ENCODE measurements around the gene DGKA. TPM values are rescaled to one million over a fixed set of nuclear protein-coding genes. Genes with fewer than 3 reads are reported as not detected.

The DGKA gene
- total and polyA plus RNA-seq, 5 experiments from 2014 or later: 145 to 1,328 (median 378) TPM

GRCh38 chr12:55932551-55932910 lies 1.6 kb downstream of the DGKA start:
- POLR2A ChIA-PET: interaction anchor here (0.6 to 12.4 kb wide), 19 partner anchors 6 to 207 kb away, joined by 3 to 293 read pairs (median 8); partner anchors contain the start of genes DGKA, DNAJC14, ORMDL2 and PYM1
- H3K4me3 Mint-ChIP-seq: peak overlapping the region; percentile 93 to 100 (median 98)
- H3K4me1 Mint-ChIP-seq: peaks cover 49 to 87% (median 66%) of the 10 kb centered on the region in 4 donors
- DNase-seq (peak in 9 of 10 donors; percentile 31 to 78 (median 53)), ATAC-seq (peak in 1 of 2 donors; percentile 22)
- H3K27me3 Mint-ChIP-seq: no peaks in the 10 kb centered on the region
- peaks cover 19 to 58% (median 31%) of the 10 kb centered on the region in 3 donors for H3K36me3 Mint-ChIP-seq
- no peaks in the 10 kb centered on the region for H3K9me3 Mint-ChIP-seq
- peak overlapping the region; percentile 92 to 99 (median 98) for H3K27ac Mint-ChIP-seq

DNA sequence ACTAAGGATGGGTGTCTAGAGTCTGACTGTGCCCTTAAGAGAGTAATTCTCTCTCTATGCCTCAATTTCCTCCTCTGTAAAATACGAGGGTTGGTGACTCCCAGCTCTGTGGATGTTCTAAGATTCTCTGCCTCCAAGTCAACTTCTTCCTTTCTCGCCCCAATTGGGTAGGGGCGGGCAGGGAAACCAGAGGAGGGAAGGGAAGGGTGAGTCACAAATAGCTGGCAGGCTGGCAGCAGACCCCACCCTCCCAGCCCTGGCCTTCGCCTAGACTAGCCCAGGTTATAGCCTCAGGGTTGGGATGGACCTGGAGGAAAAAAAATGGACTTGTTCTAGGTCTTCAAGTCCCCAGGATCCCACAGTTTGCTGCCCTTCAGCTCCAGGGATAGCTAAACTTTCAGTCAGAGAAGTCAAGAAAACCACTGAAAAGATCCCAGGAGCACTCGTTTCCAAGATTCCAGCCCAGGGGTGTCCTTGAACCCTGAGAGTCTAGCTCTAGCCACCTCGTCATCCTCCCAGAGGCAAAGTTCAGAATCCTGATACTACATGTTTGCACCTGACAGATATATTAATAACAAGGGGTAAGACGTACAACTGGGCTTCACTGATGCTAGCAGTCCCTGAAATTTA lies 2.3 kb downstream of the DGKA start:
- ATAC-seq (no peak), DNase-seq (no peak)
- Mint-ChIP-seq H3K4me1 (peaks cover 50 to 88% (median 72%) of the 10 kb centered on the region in 4 donors), H3K36me3 (peaks cover 19 to 66% (median 36%) of the 10 kb centered on the region in 3 donors), H3K4me3 (peak overlapping the region; percentile 93 to 100 (median 98)), H3K27ac (peak overlapping the region; percentile 92 to 99 (median 98)), H3K9me3 (no peaks in the 10 kb centered on the region), H3K27me3 (no peaks in the 10 kb centered on the region)
- POLR2A ChIA-PET: interaction anchor here (0.5 to 12.4 kb wide), 22 partner anchors 6 to 204 kb away, joined by 3 to 293 read pairs (median 5); partner anchors contain the start of genes DGKA, DNAJC14, ORMDL2 and PYM1

- DNase-seq (no peak), ATAC-seq (no peak)
- peak overlapping the region; percentile 93 to 100 (median 98) for H3K4me3 Mint-ChIP-seq
- H3K9me3 Mint-ChIP-seq: no peaks in the 10 kb centered on the region
- POLR2A ChIA-PET: interaction anchor here (0.5 to 12.4 kb wide), 21 partner anchors 7 to 205 kb away, joined by 3 to 293 read pairs (median 6); partner anchors contain the start of genes DGKA, DNAJC14, ORMDL2 and PYM1
- peaks cover 19 to 73% (median 38%) of the 10 kb centered on the region in 3 donors for H3K36me3 Mint-ChIP-seq
- no peaks in the 10 kb centered on the region for H3K27me3 Mint-ChIP-seq
- peak overlapping the region; percentile 89 to 99 (median 97) for H3K27ac Mint-ChIP-seq
- H3K4me1 Mint-ChIP-seq: peaks cover 57 to 91% (median 79%) of the 10 kb centered on the region in 4 donors
These were observed 3.1 kb downstream of the DGKA start for GRCh38 chr12:55933799-55934742.

- peaks cover 56 to 91% (median 80%) of the 10 kb centered on the region in 4 donors for H3K4me1 Mint-ChIP-seq
- H3K36me3 Mint-ChIP-seq: peaks cover 19 to 80% (median 37%) of the 10 kb centered on the region in 3 donors
- H3K27me3 Mint-ChIP-seq: no peaks in the 10 kb centered on the region
- peak overlapping the region; percentile 92 to 99 (median 97) for H3K27ac Mint-ChIP-seq
- peak overlapping the region; percentile 93 to 100 (median 98) for H3K4me3 Mint-ChIP-seq
- POLR2A ChIA-PET: interaction anchor here (0.5 to 12.4 kb wide), 15 partner anchors 8 to 205 kb away, joined by 3 to 293 read pairs (median 6); partner anchors contain the start of genes DGKA, DNAJC14, ORMDL2 and PYM1
- H3K9me3 Mint-ChIP-seq: no peaks in the 10 kb centered on the region
- DNase-seq (no peak), ATAC-seq (no peak)
These were observed 3.8 kb downstream of the DGKA start for GRCh38 chr12:55934773-55935172.

DNA sequence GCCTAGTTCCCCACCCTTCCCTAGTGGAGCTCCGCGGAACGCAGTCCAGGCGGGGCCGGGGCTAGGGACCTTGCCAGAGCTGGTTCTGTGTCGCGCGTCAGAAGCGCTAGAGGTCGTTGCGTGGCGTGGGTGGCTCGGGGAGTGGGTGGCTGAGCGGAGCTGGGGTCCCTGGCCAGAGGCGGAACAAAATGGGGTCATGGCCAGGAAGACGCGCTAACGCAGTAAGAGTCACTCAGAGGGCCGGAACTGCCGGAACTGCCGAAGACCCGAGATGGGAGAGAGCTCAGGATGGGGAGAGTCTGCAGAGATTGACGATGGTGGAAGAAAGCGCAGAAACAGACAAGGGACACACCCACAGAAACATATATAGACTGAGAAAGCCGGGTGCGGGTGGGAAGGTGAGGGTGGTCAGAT lies 4.8 kb downstream of the DGKA start:
- no peaks in the 10 kb centered on the region for H3K9me3 Mint-ChIP-seq
- DNase-seq (no peak), ATAC-seq (peak; percentile 7 to 8)
- peaks cover 54 to 91% (median 81%) of the 10 kb centered on the region in 4 donors for H3K4me1 Mint-ChIP-seq
- POLR2A ChIA-PET: interaction anchor here (0.6 to 12.4 kb wide), 17 partner anchors 9 to 218 kb away, joined by 3 to 293 read pairs (median 4); partner anchors contain the start of genes DGKA, DNAJC14, ORMDL2 and PA2G4
- peak overlapping the region; percentile 93 to 100 (median 98) for H3K4me3 Mint-ChIP-seq
- H3K27me3 Mint-ChIP-seq: no peaks in the 10 kb centered on the region
- peaks cover 19 to 90% (median 45%) of the 10 kb centered on the region in 3 donors for H3K36me3 Mint-ChIP-seq
- H3K27ac Mint-ChIP-seq: peak overlapping the region; percentile 92 to 99 (median 96)

DNA sequence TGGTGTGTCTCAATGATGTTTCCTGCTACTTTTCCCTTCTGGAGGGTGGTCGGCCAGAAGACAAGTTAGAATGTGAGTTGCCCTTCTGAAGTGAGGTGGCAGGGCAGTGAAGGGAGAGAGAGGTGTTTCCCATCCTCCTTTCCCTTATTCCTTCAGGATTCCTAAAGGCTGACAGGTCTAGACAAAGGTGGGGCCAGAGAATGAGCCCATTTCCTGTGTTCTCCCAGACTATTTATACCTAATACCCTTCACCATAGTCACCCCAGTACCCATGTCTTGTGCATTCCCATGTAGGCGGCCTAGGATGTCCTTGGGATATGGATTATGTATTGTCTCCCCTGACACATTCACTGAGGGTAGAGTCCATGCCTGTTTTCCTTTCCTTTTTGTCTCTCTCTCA lies 7.0 kb downstream of the DGKA start:
- POLR2A ChIA-PET: interaction anchor here (0.8 to 12.4 kb wide), 11 partner anchors 11 to 194 kb away, joined by 3 to 293 read pairs (median 4); partner anchors contain the start of genes DGKA, DNAJC14, ORMDL2 and PYM1
- H3K36me3 Mint-ChIP-seq: peaks cover 6 to 98% (median 32%) of the 10 kb centered on the region in 3 donors
- H3K27me3 Mint-ChIP-seq: no peaks in the 10 kb centered on the region
- no peaks in the 10 kb centered on the region for H3K9me3 Mint-ChIP-seq
- no peak for ATAC-seq
- H3K4me3 Mint-ChIP-seq: peak overlapping the region in 7 of 10 donors; percentile 10 to 98 (median 26)
- H3K27ac Mint-ChIP-seq: peak overlapping the region; percentile 79 to 99 (median 96)
- no peak for DNase-seq
- H3K4me1 Mint-ChIP-seq: peaks cover 58 to 97% (median 92%) of the 10 kb centered on the region in 4 donors

GRCh38 chr12:55938826-55939501 lies 8.0 kb downstream of the DGKA start:
- POLR2A ChIA-PET: interaction anchor here (0.8 to 12.4 kb wide), 20 partner anchors 9 to 209 kb away, joined by 3 to 293 read pairs (median 4); partner anchors contain the start of genes DGKA, DNAJC14, ORMDL2 and PYM1
- Mint-ChIP-seq H3K9me3 (no peaks in the 10 kb centered on the region), H3K4me3 (peak overlapping the region in 8 of 10 donors; percentile 12 to 98 (median 60)), H3K36me3 (peaks cover 6 to 99% (median 27%) of the 10 kb centered on the region in 3 donors), H3K27me3 (no peaks in the 10 kb centered on the region), H3K27ac (peak overlapping the region; percentile 79 to 99 (median 95)), H3K4me1 (peaks cover 56 to 98% (median 88%) of the 10 kb centered on the region in 4 donors)
- ATAC-seq (no peak), DNase-seq (no peak)

GRCh38 chr12:55940065-55940732 lies 9.2 kb downstream of the DGKA start:
- DNase-seq (peak; percentile 63 to 92 (median 82)), ATAC-seq (peak; percentile 92)
- Mint-ChIP-seq H3K4me3 (peak overlapping the region; percentile 47 to 98 (median 66)), H3K27ac (peak overlapping the region; percentile 79 to 99 (median 95)), H3K4me1 (peaks cover 56 to 97% (median 81%) of the 10 kb centered on the region in 4 donors), H3K36me3 (peaks cover 11 to 99% (median 26%) of the 10 kb centered on the region in 3 donors), H3K27me3 (no peaks in the 10 kb centered on the region), H3K9me3 (no peaks in the 10 kb centered on the region)
- POLR2A ChIA-PET: interaction anchor here (0.8 to 12.4 kb wide), 15 partner anchors 13 to 274 kb away, joined by 3 to 293 read pairs (median 6); partner anchors contain the start of genes DGKA, DNAJC14, ORMDL2 and PYM1

GRCh38 chr12:55942055-55942454 lies 11.1 kb downstream of the DGKA start:
- peaks cover 9 to 100% (median 25%) of the 10 kb centered on the region in 3 donors for H3K36me3 Mint-ChIP-seq
- ATAC-seq (no peak), DNase-seq (no peak)
- peak overlapping the region; percentile 57 to 96 (median 80) for H3K27ac Mint-ChIP-seq
- H3K9me3 Mint-ChIP-seq: no peaks in the 10 kb centered on the region
- no peak overlapping the region for H3K4me3 Mint-ChIP-seq
- H3K27me3 Mint-ChIP-seq: no peaks in the 10 kb centered on the region
- H3K4me1 Mint-ChIP-seq: peaks cover 48 to 95% (median 72%) of the 10 kb centered on the region in 4 donors
- POLR2A ChIA-PET: interaction anchor here (1.2 to 12.4 kb wide), 6 partner anchors 8 to 112 kb away, joined by 3 to 293 read pairs (median 6); partner anchors contain the start of genes DGKA, DNAJC14, PYM1 and RAB5B

DNA sequence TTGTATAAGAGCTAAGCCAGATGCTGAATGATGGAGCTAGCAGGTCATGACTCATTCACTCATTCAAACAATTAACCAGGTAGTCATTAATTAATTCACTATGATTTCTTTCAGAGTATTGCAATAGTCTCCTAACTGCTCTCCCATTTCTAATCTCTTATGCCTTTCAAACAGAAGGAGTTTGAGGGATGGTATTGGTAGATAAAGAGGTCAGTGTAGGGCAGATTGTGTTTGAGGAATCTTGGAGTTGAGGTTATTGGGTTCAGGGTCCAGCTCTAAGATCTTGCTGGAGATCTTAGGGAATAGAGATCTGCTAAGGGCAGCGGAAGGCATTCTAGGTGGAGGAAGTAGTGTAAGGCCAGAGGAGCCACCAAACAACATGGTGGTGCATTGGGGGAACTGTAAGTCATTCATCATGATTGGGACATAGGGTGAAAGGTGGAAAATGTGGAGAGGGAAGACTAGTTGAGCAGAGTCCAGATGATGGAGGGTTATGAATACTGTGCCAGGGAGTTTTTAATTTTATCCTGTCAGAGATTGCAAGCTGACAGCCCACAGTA lies 11.7 kb downstream of the DGKA start:
- H3K9me3 Mint-ChIP-seq: no peaks in the 10 kb centered on the region
- POLR2A ChIA-PET: interaction anchor here (1.2 to 12.4 kb wide), 6 partner anchors 9 to 113 kb away, joined by 3 to 293 read pairs (median 6); partner anchors contain the start of genes DGKA, DNAJC14, PYM1 and RAB5B
- no peaks in the 10 kb centered on the region for H3K27me3 Mint-ChIP-seq
- peaks cover 44 to 89% (median 71%) of the 10 kb centered on the region in 4 donors for H3K4me1 Mint-ChIP-seq
- peak overlapping the region; percentile 57 to 96 (median 82) for H3K27ac Mint-ChIP-seq
- ATAC-seq: no peak
- DNase-seq: no peak
- H3K4me3 Mint-ChIP-seq: no peak overlapping the region
- H3K36me3 Mint-ChIP-seq: peaks cover 4 to 99% (median 25%) of the 10 kb centered on the region in 3 donors
